ENCODE results near the gene IGF2R.
A peak's percentile ranks its signal among the peaks of the same experiment; 100 is the strongest.
"Not testable (repeated sequence)": the region's sequence is repeated elsewhere in the genome, so short reads cannot be mapped to it uniquely, and the experiment has no call there.

Gene IGF2R

DNA sequence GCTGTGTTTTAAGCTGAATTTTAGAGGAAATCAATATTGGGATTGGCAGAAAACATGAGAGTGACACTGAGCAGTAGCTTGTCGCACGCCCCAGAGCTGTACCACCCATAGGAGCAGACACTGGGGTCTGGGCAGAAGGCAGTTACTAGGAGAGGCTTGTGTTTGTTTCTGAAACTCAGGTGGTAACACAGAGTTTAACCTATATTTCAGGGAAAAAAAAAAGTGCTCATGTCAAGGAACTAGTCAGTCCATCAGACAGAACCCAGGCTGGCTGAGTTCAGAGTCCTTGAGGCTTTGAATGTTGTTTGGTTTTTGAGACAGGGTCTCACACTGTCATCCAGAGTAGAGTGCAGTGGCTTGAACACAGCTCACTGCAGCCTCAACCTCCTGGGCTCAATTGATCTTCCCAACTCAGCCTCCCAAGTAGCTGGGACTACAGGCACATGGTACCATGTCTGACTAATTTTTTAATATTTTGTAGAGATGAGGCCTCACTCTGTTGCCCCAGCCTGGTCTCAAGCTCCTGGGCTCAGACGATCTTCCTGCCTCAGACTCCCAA is 159.3 kb downstream of the IGF2R start:
- no peak for DNase-seq

DNA sequence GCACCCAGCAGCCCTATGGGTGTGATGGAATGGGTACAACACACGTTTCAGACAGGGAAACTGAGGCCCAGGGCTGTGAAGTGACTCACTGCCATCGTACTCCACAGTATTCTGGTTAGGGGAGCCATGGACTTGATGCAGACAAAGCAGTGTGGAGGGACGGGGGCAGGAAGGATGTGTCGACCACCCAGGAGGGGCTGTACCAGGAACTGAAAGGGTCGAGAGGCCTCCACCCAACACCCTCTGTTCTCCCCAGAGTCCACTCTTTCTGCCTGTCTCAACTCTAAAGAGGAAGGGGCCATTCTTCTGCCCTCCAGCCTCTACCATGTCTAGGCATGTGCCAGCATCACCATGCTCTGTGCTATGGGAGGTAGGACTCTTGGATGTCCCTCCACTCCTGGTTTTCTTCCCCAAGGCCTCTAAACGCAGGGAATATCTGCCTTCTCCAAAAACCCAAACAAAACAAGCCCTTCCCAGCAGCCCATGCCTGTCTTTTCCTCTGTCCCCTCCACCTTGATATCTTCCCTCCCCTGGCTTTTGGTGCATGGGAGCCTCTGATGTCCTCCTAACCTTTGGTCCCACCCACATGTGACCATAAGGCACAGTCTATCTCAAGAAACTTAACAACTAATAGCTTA is 160.1 kb downstream of the IGF2R start:
- no peak for DNase-seq

DNA sequence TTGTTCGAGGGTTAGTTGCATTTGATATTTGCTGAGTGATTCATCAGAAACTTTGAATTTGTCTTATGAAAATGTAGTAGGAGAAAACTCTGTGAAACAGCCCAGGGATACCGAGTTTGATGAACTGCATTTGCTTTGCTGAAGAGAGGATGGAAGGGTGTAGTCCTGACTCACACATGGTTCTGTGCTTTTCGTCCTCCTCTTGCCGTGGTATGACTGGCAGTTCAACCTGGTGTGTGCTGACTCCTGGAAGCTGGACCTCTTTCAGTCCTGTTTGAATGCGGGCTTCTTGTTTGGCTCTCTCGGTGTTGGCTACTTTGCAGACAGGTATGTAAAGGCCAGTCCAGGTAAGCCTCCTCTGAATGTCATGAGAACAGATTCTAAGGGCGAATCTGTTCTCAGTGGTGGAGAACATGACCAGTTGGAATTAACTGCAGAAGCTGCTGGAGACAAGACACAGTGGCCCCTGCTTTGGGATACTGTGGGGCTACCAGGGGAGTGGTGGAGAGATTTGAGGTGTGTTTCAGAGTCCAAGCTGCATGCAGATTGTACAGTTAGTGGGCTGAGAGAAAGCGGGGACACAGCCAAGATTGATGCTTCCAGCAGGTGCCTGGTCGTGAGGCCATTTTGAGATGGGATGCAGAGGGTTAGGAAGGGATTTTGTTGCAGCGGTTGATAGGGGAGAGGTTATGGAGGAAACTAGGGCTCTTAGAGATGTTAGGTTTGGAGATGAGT is 161.2 kb downstream of the IGF2R start:
- DNase-seq: no peak

DNA sequence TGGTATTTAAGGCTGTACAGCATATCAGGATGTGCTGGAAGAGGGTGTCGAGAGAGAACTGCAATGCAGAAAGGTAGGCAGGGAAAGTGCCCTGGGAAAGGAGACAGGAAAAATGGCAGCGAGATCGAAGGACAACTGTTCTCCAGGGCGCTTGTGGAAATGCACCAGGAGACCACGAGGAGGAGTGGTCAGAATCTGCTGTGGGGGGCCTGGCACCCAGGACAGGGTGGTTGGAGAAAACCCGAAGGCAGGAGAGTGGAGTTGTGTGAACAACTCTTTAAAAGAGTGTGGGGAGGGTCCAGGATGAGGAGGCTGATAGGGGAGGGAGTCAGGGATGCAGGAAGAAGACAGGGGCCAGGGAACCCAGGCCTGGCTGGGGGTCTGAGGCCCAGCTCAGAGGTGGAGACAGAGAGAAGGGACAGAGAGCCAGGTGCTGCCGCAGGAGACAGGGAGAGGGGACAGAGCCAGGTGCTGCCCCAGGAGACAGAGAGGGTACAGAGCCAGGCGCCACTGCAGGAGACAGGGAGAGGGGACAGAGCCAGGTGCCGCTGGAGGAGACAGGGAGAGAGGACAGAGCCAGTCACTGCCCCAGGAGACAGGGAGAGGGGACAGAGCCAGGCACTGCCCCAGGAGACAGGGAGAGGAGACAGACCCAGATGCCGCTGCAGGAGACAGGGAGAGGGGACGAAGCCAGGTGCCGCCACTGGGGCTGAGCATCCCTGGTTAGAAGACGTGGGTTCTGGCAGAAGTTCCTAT is 162.0 kb downstream of the IGF2R start:
- no peak for DNase-seq

DNA sequence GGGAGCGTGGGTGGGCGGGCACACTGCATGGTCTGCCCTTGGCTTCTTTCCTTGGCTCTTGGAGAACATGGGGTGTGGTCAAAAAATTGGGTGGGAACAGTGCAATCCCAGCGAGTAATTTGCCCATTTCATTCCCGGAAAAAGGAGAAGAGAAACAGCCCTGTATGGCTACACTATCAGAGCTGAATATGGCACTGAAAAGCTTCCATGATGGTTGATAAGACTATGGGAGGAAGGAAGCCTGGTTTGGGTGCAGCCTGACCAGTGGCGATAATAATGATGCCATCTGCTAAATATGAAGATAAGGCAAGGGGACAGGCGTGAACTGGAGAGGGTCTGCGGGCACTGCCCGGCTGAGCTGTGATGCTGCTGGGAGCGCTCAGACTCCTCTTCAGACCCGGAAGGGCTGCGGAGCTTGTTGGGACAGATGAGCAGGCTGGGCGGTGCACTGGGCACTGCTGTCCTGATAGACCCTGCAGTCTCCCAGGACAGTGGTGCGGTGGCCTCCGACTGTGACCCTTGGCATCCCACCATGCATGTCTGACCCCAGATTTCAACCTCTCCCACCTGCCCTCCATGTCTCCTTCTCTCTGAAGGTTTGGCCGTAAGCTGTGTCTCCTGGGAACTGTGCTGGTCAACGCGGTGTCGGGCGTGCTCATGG is 162.9 kb downstream of the IGF2R start:
- DNase-seq: no peak

DNA sequence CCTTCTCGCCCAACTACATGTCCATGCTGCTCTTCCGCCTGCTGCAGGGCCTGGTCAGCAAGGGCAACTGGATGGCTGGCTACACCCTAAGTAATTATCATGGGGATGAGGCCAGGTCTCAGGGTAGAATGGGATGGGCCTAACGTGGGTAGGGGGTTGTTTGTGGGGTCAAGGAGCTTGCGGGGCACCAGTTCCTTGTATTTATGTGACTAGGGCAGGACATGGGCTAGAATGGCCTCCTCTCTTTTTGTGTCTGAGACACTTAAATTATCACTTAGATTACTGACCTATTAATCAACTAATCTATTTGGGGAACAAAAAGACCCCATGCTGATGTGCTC is 163.4 kb downstream of the IGF2R start:
- no peak for DNase-seq

DNA sequence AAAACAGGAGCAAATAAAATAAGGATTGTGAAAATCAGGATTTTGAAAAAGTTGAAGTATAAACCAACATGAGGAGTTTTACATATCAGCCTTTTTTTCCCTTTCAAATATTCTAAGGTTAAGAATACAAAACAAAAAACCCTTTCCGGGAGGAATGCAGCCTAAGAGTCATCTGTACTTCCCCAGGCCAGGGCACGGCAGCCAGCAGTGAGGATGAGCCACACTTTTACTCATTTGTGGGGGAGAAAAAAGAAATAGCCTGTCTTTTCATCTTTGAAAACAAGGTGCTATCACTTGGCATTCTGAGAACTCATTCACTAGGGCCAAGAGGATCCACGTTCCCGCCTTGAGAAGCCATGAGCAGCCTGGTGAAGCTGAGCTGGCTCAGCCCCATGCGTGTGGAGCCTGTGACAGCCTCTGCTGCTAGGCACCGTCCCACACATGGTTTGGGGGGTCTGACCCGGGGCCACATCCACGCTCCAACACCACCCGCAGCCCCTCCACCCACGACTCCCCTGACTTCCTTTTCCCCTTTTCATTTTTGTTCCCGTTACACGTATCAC is 164.0 kb downstream of the IGF2R start:
- peak; percentile 4 to 5 for DNase-seq

DNA sequence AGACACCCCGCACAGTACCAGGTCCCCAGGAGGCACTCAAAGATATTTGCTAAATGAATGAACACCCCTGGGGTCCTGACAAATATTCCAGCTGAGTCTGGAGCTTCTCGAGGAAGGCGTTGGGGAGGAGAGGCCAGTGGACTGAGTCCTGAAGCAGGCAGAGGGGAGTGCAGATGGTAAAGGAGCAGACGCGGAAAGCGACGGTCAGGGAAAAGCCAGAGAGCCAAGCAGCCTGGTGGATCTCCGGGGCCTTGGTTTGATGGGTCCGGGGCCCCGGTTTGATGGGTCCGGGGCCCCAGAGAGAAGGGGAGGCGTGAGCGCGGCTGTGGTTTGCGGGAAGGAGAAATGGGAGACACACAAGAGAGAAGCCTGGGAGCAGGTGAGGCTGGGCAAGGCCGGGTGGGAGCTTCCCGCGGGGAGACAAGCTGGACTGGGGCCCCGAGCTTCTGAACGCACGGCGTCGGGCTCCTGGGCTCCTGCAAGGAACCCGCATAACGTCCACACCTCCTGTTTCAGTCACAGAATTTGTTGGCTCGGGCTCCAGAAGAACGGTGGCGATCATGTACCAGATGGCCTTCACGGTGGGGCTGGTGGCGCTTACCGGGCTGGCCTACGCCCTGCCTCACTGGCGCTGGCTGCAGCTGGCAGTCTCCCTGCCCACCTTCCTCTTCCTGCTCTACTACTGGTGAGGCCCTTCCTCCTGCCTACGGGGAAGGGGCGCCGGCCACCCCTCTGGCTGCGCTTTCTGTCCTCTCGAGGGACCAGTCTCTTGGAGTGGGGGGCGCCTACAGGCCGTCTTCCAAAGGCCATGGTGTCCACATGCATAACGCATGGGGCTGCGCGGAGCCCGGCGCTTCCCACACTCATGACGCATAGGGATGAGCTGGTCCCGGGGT is 164.8 kb downstream of the IGF2R start:
- DNase-seq: no peak

DNA sequence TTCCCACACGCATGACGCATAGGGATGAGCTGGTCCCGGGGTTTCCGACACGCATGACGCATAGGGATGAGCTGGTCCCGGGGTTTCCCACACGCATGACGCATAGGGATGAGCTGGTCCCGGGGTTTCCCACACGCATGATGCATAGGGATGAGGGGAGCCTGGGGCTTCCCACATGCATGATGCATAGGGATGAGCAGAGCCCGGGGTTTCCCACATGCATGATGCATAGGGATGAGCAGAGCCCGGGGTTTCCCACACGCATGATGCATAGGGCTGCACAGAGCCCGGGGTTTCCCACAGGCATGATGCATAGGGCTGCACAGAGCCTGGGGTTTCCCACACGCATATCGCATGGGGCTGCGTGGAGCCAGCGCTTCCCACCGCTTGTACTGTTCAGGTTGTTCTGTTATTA is 165.5 kb downstream of the IGF2R start:
- DNase-seq: peak; percentile 29 to 31

DNA sequence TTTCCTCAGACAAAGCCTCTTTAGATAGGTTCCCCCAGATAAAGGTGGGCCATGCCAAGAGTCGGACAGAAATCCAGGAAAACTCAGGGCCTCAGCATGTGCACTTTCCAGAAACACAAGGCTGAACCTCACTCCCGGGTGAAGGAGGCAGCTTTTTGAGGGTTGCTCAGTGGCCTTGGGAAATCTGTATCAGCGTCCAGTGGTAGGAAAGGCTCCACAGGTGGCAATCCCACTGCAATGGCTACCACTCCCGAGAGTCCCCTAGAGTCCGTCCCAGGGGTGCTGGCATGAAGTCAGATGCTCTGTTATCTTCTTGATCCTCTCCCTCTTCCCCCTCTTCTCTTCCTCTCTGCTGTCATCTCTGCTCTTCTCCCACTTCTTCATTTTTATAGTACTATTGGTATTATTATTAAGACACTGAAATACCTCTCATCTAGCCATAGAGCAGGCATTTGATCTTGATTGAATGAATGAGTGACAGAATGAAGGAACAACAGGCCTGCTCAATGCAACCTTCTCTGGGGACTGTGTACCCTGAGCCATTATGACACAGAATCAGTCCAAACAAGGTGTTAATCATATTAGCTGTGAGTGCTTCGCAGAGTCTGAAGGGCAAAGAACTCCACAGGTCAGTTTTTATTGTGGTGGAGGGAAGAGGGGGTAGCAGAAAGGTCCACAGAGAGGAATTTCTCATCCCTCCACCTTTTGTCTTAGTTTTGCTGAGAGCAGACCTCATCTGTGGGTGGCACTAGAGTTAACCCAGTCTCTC is 166.1 kb downstream of the IGF2R start:
- no peak for DNase-seq

DNA sequence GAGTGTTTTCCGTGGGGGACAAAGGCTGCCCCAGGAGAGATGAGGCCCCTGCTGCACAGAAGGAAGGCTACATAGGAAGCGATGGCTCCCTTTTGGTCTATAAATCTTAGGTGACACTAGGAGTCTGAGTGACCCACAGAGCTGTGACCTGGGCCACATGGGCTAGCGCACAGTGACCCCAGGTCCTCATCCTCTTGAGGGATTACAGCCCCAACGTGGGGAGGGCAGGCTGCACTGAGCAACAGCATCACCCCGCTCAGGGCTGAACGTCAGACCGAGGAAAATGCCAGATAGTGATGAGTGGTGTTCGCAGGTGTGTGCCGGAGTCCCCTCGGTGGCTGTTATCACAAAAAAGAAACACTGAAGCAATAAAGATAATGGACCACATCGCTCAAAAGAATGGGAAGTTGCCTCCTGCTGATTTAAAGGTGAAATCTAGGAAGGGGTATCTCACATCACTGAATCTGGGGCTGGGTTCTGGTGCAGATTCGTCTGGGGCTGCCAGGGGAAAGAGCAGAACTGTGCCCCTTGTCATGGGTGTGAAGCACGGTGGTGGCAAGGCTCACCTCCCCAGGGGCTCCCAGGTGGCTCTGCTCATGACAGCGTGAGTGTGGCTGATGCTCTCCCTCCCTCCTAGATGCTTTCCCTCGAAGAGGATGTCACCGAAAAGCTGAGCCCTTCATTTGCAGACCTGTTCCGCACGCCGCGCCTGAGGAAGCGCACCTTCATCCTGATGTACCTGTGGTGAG is 167.2 kb downstream of the IGF2R start:
- DNase-seq: no peak

DNA sequence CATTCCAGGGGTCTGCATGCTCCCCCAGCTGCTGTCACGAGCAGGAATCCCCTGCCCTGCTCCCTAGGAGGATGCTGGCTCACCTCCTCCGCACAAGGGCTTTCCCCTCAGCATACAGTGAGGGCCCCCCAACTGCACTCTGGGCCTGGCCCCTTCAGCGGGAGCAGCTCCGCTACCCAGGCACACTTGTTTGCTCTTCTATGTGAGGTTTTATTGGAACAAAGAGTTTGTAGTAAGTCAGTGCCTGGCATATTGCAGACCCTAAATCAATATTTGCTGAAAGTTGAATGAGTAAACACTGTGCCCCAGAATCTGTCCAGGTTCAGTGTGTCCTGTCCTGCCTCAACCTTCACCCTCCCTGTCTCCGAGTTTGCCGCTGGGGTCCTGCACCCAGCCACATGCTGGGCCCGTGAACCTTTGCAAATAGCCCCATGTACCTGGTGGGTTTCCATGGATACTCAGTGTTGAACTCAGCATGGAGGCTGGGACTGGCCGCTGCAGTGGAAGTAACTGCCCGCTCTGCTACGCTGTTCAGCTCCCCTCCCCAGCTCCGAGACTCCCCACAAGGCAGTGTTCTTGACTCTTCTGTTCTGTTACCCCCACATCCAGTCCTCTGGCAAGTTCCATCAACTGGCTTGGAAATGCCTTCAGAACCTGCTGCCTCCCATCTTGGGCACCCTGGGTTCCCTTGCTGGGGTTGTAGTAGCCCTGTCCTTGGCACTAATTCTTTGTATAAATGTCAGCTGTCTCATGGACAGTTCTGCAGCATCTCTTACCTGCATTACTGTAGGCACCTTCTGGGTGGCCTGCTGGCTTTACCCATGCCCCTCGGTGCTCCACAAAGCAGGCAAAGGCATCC is 168.5 kb downstream of the IGF2R start:
- DNase-seq: no peak

DNA sequence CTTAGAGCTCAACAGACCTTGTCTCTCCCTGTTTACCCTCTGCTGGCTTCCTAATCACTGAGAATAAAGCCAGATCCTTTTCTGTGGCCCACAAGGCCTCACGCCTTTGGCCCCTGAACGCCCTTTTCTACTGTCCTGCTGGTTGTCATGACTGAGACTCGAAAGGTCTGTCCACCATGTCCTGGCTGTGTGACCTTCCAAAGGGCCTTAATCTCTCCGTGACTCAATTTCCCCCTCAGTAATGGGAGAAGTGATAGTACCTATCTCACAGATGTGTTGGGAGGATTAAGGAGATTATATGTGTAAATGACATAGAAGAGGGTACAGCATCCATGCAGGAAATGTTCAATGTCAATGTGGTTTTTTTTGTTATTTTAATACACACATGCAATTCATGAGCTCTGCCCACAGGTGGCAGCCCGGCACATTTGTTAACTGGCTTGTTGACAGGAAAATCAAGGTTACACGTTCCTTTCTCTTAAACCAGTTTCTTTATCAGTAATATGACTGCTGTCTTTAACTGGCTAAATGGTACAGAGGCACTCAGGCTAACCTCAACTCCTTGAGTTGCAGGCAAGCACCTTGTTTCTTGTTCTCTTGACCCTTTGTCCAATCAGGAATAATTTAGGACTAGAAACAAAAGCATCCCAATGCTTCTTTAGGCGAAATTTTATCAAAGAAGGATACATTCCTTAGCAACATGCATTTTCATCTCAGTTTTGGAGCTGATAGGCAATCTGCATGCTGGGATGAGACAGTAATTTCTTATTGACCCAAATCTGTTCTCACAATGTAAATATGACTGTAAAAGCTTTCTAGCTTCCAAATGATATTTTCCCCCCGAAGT is 169.3 kb downstream of the IGF2R start:
- DNase-seq: peak in 1 of 2 donors; percentile 41

DNA sequence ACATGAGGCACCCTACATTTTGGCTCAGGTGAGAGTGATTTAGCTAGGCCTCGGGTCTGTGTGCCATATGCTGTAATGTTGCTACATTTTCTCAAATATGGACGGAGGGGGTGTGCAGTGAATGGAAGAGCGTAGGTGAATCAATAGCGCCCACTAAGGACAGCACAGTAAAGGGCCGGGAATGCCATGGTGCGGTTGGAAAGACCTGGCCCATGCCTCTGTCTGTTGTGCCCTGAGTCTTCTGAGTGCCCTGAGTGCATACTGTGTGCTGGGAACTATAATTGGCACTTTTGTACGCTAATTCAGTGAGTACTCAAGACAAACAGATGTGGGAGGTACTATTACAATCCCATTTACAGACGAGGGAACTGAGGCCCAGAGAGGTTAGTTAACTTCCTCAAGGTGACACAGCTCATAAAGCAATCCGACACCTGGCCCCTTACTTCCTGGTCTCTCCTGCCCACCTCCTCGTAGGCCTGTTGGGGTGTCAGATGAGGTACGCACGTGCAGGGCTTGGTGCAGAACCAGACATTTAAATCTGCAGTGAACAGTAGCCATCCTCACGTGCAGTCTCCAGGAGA is 170.0 kb downstream of the IGF2R start:
- no peak for DNase-seq

DNA sequence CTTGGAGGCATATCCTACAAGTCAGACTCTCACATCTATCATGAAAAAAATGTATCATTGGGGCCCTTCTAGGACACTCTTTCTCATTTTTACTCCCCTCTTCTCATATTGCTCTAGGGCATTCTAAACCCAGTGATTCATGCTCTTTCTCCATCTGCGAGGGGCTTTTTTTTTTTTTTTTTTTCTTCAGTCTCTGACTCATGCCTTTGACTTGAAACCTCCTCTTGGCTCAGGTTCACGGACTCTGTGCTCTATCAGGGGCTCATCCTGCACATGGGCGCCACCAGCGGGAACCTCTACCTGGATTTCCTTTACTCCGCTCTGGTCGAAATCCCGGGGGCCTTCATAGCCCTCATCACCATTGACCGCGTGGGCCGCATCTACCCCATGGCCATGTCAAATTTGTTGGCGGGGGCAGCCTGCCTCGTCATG is 170.6 kb downstream of the IGF2R start:
- no peak for DNase-seq

DNA sequence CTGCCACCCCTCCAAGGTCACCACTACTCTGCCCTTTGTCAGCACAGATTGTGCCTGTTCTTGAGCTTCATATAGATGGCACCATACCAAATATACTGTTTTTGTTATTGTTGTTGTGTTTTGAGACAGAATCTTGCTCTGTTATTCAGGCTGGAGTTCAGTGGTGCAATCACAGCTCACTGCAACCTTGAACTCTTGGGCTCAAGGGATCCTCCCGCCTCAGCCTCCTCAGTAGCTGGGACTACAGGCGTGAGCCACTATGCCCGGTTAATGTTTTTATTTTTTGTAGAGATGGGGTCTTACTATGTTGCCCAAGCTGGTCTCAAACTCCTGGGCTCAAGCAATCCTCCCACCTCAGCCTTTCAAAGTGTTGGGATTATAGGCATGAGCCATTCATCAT is 171.6 kb downstream of the IGF2R start:
- DNase-seq: not testable (repeated sequence)

DNA sequence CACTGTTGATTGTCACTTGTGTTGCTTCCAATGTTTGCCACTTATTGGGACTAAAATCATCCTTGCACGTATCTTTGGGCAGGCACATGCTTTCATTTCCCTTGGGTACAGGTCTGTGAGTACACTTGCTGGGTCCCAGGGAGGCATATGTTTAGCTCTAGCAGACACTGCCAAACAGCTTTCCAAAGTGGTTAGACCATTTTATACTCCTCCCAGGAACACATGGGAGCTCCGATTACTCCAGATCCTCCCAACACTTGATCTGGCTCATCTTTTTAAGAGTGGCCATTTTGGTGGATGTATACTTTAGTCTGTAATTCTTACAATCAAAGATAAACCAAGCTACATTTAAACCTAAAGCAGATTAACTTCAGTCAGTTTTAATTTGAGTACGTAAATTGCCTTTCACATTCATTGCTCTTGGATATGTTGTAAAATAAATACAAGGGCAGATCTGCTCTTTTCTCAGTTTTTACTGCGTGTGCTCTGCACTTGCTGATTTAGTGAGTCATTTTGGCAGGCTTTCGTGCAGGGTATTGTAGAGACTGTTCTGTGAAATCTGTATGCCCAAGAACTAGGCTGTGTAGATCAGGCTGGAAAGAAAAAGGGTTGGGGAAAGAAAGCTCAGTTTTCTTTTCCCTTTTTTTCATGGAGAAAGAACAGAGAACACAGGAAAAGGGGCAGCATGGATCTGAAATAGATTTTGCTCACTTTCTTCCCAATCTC is 172.3 kb downstream of the IGF2R start:
- no peak for DNase-seq

Measured in inflammatory macrophage treated with lipopolysaccharide for 1 hour (primary cell).